ENCODE measurements around the gene NKAPD1.
"Not testable (repeated sequence)": the region's sequence is repeated elsewhere in the genome, so short reads cannot be mapped to it uniquely, and the experiment has no call there.

- not testable (repeated sequence) for TF ChIP-seq CTCF, POLR2AphosphoS5 (IDR thresholded peaks at IDR 0.05)
These were observed 21.2 kb downstream of the NKAPD1 start for GRCh38 chr11:112095302-112095701.

All from prostate gland (tissue), 2 donors.